NCI-H524 (cell line): ENCODE results near the gene TGFBR3.

ENCODE experiments used
- DNase-seq, 2 experiments: peaks; one replicate each; lab custom pipeline; 2025; lab: John Stamatoyannopoulos, UW

The TGFBR3 gene

DNA sequence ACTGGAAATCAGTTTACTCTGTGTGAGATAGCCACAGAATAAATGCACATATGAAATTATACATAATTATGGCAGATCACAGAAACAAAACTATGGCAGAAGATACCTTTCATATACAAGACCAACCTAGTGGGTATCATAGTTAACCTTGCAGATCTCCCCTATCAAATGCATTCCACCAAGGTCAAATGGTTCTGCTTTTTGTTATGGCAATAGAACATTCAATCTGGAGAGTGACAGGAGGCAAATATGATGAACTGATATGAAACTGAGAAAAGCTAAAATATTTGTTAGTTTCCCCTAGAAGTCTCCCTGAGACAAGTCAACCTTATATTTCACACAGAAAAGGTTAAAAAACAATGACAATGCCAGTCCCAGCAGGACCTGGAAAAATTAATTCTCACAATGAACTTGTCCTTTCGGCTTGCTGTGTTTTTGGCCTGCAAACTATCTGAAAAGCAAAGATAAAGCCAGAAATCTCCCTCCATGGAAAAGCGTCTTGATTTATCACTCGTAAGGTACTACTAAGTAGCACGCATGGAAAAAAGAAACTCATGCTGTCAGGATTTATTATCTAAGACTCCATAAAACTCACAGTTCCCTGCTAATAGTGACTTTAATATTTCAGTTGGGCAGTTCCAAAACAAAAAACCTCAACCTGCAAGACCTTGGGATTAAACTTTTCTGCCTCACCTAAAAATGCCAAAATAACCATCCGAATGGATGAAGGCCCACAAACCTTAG lies 174.3 kb downstream of the TGFBR3 start:
- DNase-seq: no peak

DNA sequence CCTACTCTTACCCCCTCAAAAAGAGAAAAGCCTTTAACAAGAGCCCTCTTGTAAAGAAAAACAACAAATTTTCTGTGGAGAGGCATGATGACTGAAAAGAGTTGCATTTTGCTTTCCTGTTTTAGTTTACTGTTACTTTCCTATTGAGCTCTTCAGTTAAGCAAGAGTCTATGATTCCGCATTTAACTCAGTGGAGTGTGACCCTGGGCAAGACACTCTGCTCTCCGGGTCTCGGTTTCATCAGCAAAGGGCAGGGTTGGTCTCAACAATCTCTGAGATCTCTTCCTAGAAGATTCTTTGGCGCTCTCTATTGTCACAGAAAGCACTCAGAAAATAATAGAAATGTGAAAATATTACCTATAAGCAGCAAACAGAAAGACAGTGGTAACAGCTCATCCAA lies 175.7 kb downstream of the TGFBR3 start:
- no peak for DNase-seq

DNA sequence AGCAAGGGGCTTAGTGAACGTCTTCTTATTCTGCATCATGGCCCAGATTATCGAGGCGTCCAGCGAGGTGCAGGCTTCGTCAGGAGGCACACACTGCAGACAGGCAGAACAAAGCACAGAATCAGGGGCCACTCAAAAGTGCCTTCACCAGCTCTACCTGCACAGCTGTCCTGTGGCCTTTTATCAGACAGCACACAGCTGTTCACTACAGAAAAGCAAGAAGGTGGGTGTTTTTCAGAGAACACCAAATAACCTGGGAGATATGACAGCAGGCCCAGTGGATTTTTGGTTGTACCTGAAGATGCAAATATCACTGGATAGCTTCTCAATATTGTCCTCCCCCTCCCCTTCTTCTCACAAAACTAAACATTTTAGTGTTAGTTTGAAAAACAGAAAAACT lies 177.3 kb downstream of the TGFBR3 start:
- DNase-seq: no peak

DNA sequence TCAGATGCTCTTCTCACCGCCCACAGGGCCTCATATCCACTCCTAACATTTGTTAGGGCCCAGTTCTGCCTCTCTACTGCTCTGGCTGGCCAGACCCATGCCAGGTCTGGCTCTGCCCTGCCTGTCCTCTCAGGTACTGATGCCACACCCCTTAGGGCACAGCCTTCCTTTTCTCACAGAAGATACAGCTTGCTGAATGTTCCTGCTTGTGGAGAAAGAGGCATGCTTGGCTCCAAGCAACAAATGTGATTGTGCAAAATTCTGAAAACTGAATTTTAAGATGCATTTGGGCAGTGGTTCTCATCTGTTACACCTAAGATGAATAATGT lies 178.1 kb downstream of the TGFBR3 start:
- no peak for DNase-seq

DNA sequence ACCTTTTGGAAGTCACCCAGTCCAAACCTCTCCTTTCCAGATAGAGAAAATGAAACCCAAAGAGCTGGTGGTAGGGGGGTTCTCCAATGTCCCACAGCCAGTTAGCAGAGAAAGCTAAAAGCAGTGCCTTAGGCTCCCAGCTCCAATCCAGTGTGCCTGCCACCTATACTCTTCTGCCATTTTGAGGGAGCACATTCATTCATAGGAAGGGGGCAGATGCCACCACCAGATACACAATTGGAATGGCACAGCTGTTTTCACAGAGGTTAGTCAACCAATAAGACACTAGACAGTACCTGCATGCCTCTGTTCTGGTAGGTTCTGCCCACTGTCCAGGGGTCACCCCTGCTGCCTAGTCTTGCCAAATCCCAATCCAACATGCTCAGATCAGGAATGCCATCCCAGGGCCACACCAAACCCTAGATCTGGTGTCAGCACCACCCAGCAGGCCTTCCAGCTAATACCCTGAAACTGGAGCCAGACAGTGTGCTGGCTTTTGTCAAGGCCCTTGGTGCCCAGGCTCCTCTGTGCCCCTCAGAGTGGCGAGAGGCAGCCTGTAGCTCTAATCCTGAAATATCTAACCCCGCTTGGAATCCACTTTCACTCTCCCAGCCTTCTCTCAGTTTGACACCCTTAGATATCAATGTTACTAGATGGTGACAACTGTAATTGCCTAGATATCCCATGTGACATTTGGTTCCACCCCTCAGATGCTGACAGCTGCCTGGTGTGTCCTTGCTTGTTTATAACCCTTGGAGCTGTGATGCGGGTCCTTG lies 178.6 kb downstream of the TGFBR3 start:
- no peak for DNase-seq

DNA sequence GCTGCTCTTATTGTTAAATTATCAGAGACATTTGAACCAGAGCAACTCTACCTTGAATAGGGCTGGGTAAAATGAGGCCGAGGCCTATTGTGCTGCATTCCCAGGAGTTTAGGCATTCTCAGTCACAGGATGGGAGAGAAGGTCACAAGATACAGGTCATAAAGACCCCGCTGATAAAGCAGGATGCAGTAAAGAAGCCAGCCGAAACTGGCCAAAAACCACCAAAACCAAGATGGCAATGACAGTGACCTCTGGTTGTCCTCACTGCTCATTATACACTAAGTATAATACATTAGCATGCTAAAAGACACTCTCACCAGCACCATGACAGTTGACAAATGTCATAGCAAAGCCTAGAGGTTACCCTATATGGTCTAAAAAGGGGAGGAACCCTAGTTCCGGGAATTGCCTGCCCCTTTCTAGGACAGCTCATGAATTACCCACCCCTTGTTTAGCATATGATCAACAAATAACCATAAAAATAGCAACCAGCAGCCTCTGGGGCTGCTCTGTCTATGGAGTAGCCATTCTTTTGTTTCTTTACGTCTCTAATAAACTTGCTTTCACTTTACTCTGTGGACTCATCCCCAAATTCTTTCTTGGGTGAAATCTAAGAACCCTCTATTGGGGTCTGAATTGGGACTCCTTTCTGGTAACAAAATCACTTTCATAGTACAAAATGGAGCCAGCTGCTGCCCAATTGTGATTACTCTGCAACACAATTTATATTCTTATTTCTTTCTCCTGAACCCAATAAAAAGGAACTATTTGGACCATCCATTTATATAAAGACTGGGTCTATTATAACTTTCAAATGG lies 179.6 kb downstream of the TGFBR3 start:
- no peak for DNase-seq

DNA sequence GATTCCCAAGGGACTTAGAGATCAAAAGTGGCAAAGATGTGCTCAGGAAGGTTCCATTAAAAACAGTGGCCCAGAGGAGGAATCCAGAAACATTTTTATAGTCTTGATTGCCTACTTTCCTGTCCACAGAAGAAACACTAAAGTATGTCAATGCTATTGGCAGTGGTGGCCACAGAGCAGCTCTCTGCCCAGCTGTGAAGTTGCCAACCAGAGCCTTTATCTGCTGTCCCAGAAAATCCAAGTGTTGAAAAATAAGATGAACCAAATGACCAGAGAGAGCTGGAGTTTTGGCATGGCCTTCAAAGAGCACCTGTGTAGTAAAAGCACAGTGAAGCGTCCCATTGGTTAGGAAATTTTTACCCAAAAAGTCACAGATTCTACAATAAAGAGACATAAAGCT lies 181.2 kb downstream of the TGFBR3 start:
- no peak for DNase-seq

DNA sequence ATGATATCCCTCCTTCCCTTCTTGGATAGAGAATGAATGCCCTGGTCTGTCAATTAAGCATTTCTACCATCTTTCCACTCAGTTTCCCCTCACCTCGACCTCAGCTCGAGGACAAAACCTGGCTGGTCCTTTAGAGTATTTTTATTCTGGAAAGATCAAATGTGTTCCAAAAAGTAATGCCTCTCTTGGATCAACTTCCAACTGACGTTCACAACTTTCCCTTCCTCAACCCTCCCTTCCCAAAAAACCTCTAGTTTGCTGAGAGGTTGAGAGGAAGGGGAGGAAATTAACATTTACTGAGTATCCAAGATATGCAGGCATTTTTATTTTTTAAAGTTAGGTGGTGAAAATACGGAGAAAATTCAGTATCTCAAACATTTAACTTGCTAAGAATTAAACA lies 182.9 kb downstream of the TGFBR3 start:
- no peak for DNase-seq

DNA sequence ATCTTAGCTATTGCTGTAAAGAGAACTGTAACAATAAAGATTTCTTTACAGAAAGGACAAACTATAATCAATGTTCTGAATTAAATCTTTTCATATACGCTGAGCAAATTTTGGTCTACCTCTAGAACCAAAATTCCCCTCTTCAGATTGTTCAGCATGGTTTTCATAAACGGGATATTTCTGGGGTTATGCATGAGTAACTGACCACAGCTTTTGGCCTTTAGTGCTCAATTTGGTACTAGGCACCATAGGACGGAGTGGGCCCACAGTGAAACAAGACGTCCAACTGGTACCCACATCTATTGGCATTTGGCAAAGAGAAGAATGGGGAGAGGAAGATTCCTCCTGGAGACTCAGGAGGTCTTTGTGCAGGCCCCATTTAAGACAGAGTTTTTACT lies 184.5 kb downstream of the TGFBR3 start:
- DNase-seq: no peak

DNA sequence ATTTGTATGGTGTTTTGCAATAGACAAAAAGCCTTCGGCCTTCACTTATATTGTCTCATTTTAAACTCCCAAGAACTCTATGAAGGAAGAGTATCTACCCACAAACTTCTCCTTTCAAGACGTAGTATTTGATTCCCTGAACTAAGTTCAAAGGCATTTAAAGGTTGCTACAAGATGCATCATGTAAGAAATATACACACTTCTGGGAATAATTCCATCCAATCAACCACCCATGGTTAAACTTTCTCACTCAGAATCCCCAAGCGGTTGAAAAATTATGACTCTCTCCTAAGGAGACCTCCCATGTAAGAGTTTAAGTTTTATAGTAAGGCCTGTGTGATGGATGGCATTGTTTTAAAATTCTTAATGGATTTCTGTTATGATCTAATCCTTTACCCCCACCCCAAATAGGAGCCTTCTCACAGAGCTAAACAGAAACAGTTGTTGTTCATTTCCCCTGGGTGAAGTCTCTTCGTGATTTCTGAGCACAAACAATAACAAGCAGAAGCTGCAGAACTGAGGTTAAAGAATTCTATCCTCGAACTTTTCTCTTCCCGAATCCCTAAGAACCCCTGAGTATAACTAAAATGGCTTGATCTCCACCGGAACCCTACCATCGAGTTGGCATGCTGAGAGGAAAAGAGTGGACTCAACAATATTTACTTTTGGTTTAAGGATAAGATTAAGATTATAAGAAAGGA lies 185.0 kb downstream of the TGFBR3 start:
- no peak for DNase-seq

DNA sequence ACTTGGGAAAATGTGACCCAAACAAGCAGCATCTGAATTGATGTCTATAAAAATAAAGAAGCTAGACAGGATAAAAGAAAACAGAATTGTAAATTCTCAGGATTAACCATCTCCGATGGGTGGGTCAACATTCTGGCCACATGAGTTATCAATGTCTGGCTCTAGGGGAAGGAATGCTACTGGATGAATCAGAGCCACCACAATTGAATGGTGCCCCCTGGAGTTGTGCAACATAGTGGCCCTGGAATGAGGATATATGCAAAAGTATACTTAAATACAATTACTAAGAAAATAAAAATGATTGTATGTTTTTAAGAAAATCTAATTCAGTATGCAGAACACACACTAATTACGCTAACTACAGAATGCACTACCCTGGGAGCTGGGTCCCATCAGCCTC lies 185.6 kb downstream of the TGFBR3 start:
- DNase-seq: no peak

DNA sequence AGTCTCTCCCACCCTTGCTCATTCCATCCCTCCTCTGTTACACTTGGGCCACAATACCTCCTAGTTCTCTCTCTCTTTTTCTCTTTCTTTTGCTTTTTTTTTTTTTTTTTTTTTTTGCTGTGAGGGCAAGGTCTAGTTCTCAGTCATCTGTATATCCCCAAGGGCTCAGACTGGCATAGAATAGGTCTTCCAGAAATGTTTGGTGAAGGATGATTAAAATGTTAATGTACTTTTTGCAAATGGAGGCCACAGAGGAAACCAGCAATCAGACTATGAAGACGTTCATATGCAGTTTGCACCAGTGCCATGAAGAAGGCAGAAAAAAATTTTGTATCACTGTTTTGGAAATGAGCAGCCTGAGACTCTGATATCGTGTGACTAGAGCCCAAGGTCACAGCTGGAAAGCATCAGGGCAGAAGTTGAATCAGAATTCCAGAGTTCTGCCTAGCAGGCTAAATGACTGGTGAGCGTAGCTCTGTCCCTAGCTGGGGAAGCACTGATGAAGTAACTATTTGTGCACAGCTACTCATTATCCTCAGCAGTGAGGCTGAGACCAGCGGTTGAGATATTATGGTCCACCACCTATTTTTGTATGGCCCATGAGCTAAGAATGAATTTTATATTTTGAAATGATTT lies 186.5 kb downstream of the TGFBR3 start:
- no peak for DNase-seq

DNA sequence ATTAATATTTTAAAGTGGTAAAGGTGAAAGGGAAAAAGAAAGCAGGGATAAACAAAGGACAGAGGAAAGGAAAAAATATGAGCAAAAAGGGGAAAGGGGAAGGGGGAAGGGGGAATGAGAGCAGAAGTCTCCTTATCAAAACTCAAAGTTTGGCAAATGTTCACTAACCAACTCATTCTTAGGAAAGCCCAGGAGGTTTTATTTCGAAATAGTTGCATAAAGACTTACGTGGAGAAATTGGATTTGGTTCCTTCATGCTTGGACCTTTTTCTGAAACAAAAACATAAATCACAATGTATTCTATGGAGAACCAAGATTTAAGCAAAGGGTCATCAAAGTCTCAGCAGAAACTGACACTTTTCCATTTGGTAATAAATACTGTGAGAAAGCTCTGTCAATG lies 188.1 kb downstream of the TGFBR3 start:
- no peak for DNase-seq

DNA sequence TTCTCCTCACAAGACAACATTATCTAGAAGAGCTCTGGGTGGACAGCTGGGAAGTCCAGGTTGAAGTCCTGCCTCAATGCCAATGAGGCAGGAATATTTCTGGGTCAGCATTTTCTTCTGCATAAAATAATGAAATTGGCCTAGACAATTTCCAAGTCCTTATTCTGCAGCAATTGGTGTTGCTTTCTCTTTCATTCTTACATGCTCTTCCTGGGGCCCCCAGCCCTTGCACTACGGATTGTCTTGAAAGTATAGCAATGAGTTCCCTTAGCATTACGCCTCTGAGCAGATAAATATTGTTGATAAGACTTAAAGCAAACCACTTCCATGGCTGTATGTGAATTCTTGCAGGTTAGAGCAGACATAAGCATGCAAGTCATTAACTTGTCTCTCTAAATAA lies 188.5 kb downstream of the TGFBR3 start:
- no peak for DNase-seq

DNA sequence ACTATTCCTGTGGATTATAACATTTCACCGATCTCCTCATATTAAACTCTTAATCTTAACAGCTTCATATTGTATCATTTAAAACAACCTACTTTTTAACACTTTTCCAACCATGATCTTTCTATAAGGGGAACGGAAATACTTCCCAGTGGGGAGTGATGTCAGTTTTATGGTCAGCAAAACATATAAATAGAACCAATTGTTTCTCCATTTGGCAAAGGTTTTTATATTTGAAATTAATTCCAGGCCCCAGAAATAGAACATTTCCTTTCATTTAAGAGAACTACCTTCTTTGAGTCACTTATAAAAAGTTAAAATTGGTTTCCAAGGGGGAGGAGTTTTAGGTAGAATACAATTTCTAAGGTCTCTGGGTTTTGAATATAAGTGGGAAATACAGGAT lies 189.6 kb downstream of the TGFBR3 start:
- no peak for DNase-seq

DNA sequence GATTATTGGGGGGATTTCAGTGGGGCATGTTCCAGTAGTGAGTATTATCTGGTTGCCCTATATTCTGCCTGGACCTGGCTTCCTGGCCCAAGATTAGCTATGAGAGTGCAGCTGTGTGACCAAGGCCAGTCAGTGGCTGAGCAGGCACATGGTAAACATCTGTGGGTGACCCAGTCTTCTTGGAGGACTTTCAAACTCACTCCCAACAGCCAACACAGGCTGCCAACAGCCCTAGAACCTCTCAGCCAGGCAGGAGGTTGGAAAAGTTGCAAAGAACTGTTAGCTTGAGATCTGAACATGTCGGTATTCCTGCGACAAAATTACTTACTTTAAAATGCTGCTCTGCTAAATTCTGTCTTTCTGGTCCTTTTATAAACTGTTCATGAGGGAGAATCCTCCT lies 192.4 kb downstream of the TGFBR3 start:
- no peak for DNase-seq

DNA sequence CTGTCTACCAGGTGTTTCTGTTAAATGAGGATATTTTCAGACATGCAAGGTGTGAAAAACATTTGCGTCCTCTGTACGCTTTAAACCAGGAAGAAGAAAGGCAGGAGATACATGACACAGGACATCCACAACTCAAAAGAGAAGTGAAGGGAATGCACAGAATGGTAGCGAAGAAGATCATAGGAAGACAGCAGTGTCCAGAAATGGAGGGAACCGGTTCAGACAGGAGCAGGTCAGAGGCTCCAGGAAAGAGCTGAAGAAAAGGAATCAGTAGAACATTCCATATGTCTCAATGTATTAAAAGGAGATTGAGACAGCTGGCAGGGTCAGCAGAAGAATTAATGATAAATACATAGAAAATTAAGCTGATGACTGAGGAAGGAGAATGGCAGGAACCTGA lies 194.4 kb downstream of the TGFBR3 start:
- DNase-seq: no peak

DNA sequence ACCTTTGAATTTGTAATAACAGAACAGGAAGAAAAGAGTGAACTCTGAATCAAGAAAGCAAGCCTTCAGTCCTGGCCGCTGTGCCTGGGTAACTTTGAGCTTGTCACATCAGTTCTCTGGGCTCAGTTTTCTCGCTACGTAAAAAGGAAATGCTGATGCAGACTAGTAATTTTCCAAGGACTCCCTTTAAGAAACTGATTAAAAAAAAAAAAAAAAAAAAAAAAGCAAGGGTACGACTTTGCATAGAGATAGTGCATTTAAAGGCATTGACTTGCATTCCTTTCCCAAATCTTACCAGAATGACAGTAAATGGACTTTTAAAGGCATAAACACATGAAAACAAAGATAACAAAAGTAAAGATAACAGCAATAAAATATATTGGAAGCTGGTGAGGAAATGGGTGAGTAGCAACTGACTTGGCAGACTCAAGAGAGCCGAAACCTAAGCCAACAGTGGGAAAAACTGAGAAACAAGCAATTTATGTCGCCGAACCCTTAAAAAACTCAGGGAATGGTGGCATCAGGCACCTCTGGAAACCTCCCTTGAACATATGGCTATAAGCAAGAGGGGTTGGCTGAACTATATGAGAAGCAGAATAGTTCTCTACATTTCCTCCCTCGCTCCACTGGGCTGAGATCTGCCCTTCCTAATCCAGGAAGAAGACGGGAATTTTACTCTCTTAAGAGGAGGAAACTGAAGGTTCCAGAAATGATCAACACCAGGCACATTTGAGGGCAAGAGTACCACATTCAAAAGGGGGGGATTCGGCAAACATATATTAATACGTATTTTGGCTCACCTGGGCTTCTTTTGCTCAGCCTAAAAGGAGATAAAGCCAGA lies 196.1 kb downstream of the TGFBR3 start:
- DNase-seq: no peak

DNA sequence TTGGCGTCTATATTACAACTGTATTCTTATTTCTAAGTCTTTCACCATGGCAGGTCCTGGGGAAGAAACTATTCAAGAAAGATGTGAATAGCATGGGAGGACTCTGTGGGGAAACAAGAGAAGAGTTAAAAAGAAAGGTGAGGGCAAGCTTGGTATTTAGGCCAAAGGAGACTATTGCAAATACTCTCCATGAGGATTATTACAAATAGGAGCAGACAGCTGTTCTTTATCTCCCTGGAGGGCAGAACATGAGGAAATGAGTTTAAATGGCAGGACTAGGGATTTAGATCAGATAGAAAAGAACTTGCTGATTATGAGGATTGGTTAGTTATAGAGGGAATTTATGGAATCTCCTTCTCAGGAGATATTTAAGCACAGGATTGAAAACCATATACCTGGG lies 198.5 kb downstream of the TGFBR3 start:
- DNase-seq: peak; percentile 12 to 77

DNA sequence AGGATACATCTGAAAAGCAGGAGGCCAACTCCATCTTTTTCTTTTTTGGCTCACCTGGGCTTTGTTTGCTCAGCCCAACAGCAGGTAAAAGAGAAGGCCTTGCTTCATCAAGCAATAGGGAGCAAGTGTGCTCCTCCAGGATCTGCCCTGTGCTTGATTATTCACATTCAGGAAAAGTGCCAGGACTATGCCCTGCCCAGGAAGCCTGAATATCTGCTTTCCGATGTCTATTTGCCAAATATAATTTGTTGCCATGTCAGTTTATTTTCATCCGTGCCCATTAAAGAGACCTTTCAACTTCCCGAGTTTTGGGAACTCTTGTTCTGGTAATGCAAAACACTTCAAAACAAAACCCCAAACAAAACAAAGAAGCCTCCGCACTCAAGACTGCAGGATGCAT lies 200.0 kb downstream of the TGFBR3 start:
- DNase-seq: no peak
